Body of pancreas (tissue), 4 donors: ENCODE results near the gene IL7R.

Experiments used
- POLR2A ChIP-seq, 3 donors: fragments of 450-650 bp; IDR thresholded peaks; one replicate each; pipeline ENCODE4 v1.6.1; 2016; ENCODE audit warnings: antibody characterized with exemption in 3 of 3, mild to moderate bottlenecking in 2 of 3
- TF ChIP-seq, protein P1 (sequence below), 7 experiments: fragments of 450-650 bp in 4 of 7; fragments of 200-600 bp in 3 of 7; sonication (generic) in 3 of 7; IDR thresholded peaks; one replicate each; pipeline ENCODE4 v1.5.1; 2016 to 2019; ENCODE audit warnings: antibody characterized with exemption in 7 of 7

DNA sequence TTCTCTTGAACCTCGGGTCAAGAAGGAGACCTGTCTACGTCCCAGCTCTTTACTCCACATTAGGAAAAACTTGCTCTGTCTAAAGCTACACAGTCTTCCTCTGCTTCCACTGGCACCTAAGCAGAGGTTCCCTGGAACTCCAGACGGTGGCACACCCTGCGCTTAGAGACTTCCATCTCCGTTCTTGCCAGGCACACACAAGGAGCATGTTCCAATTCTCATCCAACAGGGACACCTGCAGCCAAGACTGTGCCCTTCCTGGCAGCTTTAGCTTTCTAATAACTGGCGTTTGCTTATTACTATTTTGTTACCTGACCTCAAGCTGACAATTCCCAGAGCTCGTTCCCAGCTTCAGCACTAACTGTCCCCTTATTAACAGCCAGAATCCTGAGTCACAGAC lies 65.8 kb downstream of the IL7R start:
- TF ChIP-seq, protein P1, sequence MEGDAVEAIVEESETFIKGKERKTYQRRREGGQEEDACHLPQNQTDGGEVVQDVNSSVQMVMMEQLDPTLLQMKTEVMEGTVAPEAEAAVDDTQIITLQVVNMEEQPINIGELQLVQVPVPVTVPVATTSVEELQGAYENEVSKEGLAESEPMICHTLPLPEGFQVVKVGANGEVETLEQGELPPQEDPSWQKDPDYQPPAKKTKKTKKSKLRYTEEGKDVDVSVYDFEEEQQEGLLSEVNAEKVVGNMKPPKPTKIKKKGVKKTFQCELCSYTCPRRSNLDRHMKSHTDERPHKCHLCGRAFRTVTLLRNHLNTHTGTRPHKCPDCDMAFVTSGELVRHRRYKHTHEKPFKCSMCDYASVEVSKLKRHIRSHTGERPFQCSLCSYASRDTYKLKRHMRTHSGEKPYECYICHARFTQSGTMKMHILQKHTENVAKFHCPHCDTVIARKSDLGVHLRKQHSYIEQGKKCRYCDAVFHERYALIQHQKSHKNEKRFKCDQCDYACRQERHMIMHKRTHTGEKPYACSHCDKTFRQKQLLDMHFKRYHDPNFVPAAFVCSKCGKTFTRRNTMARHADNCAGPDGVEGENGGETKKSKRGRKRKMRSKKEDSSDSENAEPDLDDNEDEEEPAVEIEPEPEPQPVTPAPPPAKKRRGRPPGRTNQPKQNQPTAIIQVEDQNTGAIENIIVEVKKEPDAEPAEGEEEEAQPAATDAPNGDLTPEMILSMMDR (IDR thresholded peaks at IDR 0.05) = no peak
- no peak for TF ChIP-seq POLR2A (IDR thresholded peaks at IDR 0.05)
